ENCODE measurements around the gene TBC1D14. TPM values are rescaled to one million over a fixed set of nuclear protein-coding genes. Genes with fewer than 3 reads are reported as not detected.

TBC1D14 gene
- total RNA-seq, 2 experiments from 2014 or later: 38.4 to 39.3 TPM

- Mint-ChIP-seq H3K9me3 (no peaks in the 10 kb centered on the region), H3K36me3 (peaks cover 7% of the 10 kb centered on the region), H3K4me1 (peaks cover 66% of the 10 kb centered on the region), H3K27me3 (peaks cover 3% of the 10 kb centered on the region), H3K4me3 (no peak overlapping the region), H3K27ac (peak overlapping the region; percentile 44)
- no peak for DNase-seq
These were observed 2.8 kb downstream of the TBC1D14 start for GRCh38 chr4:6912441-6912840.

- no peak for DNase-seq
- no peak overlapping the region for H3K27ac Mint-ChIP-seq
- H3K4me1 Mint-ChIP-seq: peaks cover 70% of the 10 kb centered on the region
- H3K36me3 Mint-ChIP-seq: peaks cover 14% of the 10 kb centered on the region
- H3K27me3 Mint-ChIP-seq: no peaks in the 10 kb centered on the region
- no peaks in the 10 kb centered on the region for H3K9me3 Mint-ChIP-seq
- no peak overlapping the region for H3K4me3 Mint-ChIP-seq
These were observed 3.8 kb downstream of the TBC1D14 start for GRCh38 chr4:6913350-6913905.

GRCh38 chr4:6914448-6914847, 4.8 kb downstream of the TBC1D14 start:
- H3K36me3 Mint-ChIP-seq: peaks cover 14% of the 10 kb centered on the region
- no peak overlapping the region for H3K4me3 Mint-ChIP-seq
- DNase-seq: no peak
- H3K4me1 Mint-ChIP-seq: peaks cover 70% of the 10 kb centered on the region
- H3K27ac Mint-ChIP-seq: peak overlapping the region; percentile 38
- no peaks in the 10 kb centered on the region for H3K9me3 Mint-ChIP-seq
- H3K27me3 Mint-ChIP-seq: no peaks in the 10 kb centered on the region

- H3K27me3 Mint-ChIP-seq: no peaks in the 10 kb centered on the region
- no peaks in the 10 kb centered on the region for H3K9me3 Mint-ChIP-seq
- no peak for DNase-seq
- H3K4me3 Mint-ChIP-seq: no peak overlapping the region
- H3K27ac Mint-ChIP-seq: no peak overlapping the region
- peaks cover 69% of the 10 kb centered on the region for H3K4me1 Mint-ChIP-seq
- peaks cover 14% of the 10 kb centered on the region for H3K36me3 Mint-ChIP-seq
These were observed 5.7 kb downstream of the TBC1D14 start for GRCh38 chr4:6915041-6916005.

- H3K27ac Mint-ChIP-seq: peak overlapping the region; percentile 89
- no peaks in the 10 kb centered on the region for H3K9me3 Mint-ChIP-seq
- peaks cover 63% of the 10 kb centered on the region for H3K4me1 Mint-ChIP-seq
- peaks cover 14% of the 10 kb centered on the region for H3K36me3 Mint-ChIP-seq
- DNase-seq: no peak
- no peaks in the 10 kb centered on the region for H3K27me3 Mint-ChIP-seq
- no peak overlapping the region for H3K4me3 Mint-ChIP-seq
These were observed 6.5 kb downstream of the TBC1D14 start for GRCh38 chr4:6916069-6916586.

- H3K4me1 Mint-ChIP-seq: peaks cover 57% of the 10 kb centered on the region
- no peaks in the 10 kb centered on the region for H3K9me3 Mint-ChIP-seq
- H3K36me3 Mint-ChIP-seq: peaks cover 13% of the 10 kb centered on the region
- H3K27me3 Mint-ChIP-seq: no peaks in the 10 kb centered on the region
- H3K27ac Mint-ChIP-seq: peak overlapping the region; percentile 89
- peak; percentile 55 for DNase-seq
- peak overlapping the region; percentile 43 for H3K4me3 Mint-ChIP-seq
These were observed 7.2 kb downstream of the TBC1D14 start for GRCh38 chr4:6916587-6917460.

- H3K36me3 Mint-ChIP-seq: peaks cover 11% of the 10 kb centered on the region
- no peaks in the 10 kb centered on the region for H3K9me3 Mint-ChIP-seq
- peak; percentile 61 for DNase-seq
- peak overlapping the region; percentile 43 for H3K4me3 Mint-ChIP-seq
- peaks cover 53% of the 10 kb centered on the region for H3K4me1 Mint-ChIP-seq
- H3K27me3 Mint-ChIP-seq: no peaks in the 10 kb centered on the region
- peak overlapping the region; percentile 89 for H3K27ac Mint-ChIP-seq
These were observed 8.0 kb downstream of the TBC1D14 start for GRCh38 chr4:6917461-6918271.

GRCh38 chr4:6918338-6918737, 8.7 kb downstream of the TBC1D14 start:
- Mint-ChIP-seq H3K4me3 (peak overlapping the region; percentile 40), H3K36me3 (peaks cover 11% of the 10 kb centered on the region), H3K4me1 (peaks cover 46% of the 10 kb centered on the region), H3K27me3 (no peaks in the 10 kb centered on the region), H3K27ac (peak overlapping the region; percentile 89), H3K9me3 (no peaks in the 10 kb centered on the region)
- no peak for DNase-seq

- Mint-ChIP-seq H3K27me3 (no peaks in the 10 kb centered on the region), H3K27ac (peak overlapping the region; percentile 22), H3K36me3 (peaks cover 24% of the 10 kb centered on the region), H3K9me3 (no peaks in the 10 kb centered on the region), H3K4me3 (no peak overlapping the region), H3K4me1 (peaks cover 54% of the 10 kb centered on the region)
- DNase-seq: no peak
These were observed 10.5 kb downstream of the TBC1D14 start for GRCh38 chr4:6920171-6920570.

- no peaks in the 10 kb centered on the region for H3K27me3 Mint-ChIP-seq
- H3K9me3 Mint-ChIP-seq: no peaks in the 10 kb centered on the region
- peaks cover 33% of the 10 kb centered on the region for H3K36me3 Mint-ChIP-seq
- no peak overlapping the region for H3K4me3 Mint-ChIP-seq
- H3K4me1 Mint-ChIP-seq: peaks cover 53% of the 10 kb centered on the region
- no peak for DNase-seq
- H3K27ac Mint-ChIP-seq: no peak overlapping the region
These were observed 13.9 kb downstream of the TBC1D14 start for GRCh38 chr4:6923507-6923906.

- peaks cover 54% of the 10 kb centered on the region for H3K4me1 Mint-ChIP-seq
- H3K36me3 Mint-ChIP-seq: peaks cover 33% of the 10 kb centered on the region
- H3K9me3 Mint-ChIP-seq: no peaks in the 10 kb centered on the region
- no peak for DNase-seq
- H3K27ac Mint-ChIP-seq: no peak overlapping the region
- H3K4me3 Mint-ChIP-seq: no peak overlapping the region
- H3K27me3 Mint-ChIP-seq: no peaks in the 10 kb centered on the region
These were observed 14.7 kb downstream of the TBC1D14 start for GRCh38 chr4:6924361-6924779.

- H3K36me3 Mint-ChIP-seq: peaks cover 33% of the 10 kb centered on the region
- DNase-seq: no peak
- peak overlapping the region; percentile 66 for H3K27ac Mint-ChIP-seq
- H3K27me3 Mint-ChIP-seq: no peaks in the 10 kb centered on the region
- peaks cover 60% of the 10 kb centered on the region for H3K4me1 Mint-ChIP-seq
- H3K9me3 Mint-ChIP-seq: no peaks in the 10 kb centered on the region
- H3K4me3 Mint-ChIP-seq: peak overlapping the region; percentile 43
These were observed 15.8 kb downstream of the TBC1D14 start for GRCh38 chr4:6925357-6925836.

- Mint-ChIP-seq H3K27me3 (no peaks in the 10 kb centered on the region), H3K27ac (peak overlapping the region; percentile 66), H3K36me3 (peaks cover 33% of the 10 kb centered on the region), H3K4me3 (peak overlapping the region; percentile 43), H3K9me3 (no peaks in the 10 kb centered on the region), H3K4me1 (peaks cover 58% of the 10 kb centered on the region)
- DNase-seq: no peak
These were observed 16.5 kb downstream of the TBC1D14 start for GRCh38 chr4:6926081-6926480.
